Liver (tissue), 9 donors: ENCODE measurements around the gene USP24. TPM values are rescaled to one million over a fixed set of nuclear protein-coding genes. Genes with fewer than 3 reads are reported as not detected.

Experiments
- DNase-seq: peaks from one replicate; pipeline ENCODE4 v3.0.0-alpha.2; 2017; ENCODE audit warnings: low spot score
- H3K27ac ChIP-seq, 2 donors: one replicate each; pipeline ENCODE4 v1.7.0; 2013; ENCODE audit warnings: inconsistent platforms in 2 of 2, low read length in 2 of 2, control low read depth in 1 of 2, low read depth in 1 of 2, mild to moderate bottlenecking in 1 of 2
- H3K27me3 ChIP-seq, 4 donors: one replicate each; pipeline versions ENCODE4 v1.6.1 to v1.7.0; 2013; ENCODE audit warnings: low read length in 3 of 4, inconsistent platforms in 1 of 4, mild to moderate bottlenecking in 1 of 4, moderate library complexity in 1 of 4; ENCODE audit not compliant: control insufficient read depth in 4 of 4, insufficient read depth in 4 of 4
- H3K36me3 ChIP-seq, 4 donors: one replicate each; pipeline versions ENCODE4 v1.6.1 to v1.7.0; 2013; ENCODE audit warnings: low read length in 3 of 4, mild to moderate bottlenecking in 3 of 4, low read depth in 1 of 4, moderate library complexity in 1 of 4; ENCODE audit not compliant: control insufficient read depth in 4 of 4, insufficient read depth in 3 of 4
- H3K4me1 ChIP-seq, 4 donors: one replicate each; pipeline versions ENCODE4 v1.6.1 to v1.7.0; 2013; ENCODE audit warnings: low read length in 3 of 4, mild to moderate bottlenecking in 3 of 4, moderate library complexity in 1 of 4; ENCODE audit not compliant: control insufficient read depth in 4 of 4, insufficient read depth in 4 of 4
- H3K4me3 ChIP-seq, 3 donors: one replicate each; pipeline versions ENCODE4 v1.6.1 to v1.7.0; 2013; ENCODE audit warnings: low read length in 3 of 3, control low read depth in 1 of 3, low read depth in 1 of 3, mild to moderate bottlenecking in 1 of 3
- H3K9ac ChIP-seq, 2 donors: one replicate each; pipeline ENCODE4 v1.7.0; 2013; ENCODE audit warnings: low read length in 2 of 2, mild to moderate bottlenecking in 2 of 2, moderate library complexity in 2 of 2, control low read depth in 1 of 2, low read depth in 1 of 2
- H3K9me3 ChIP-seq, 4 donors: one replicate each; pipeline versions ENCODE4 v1.6.1 to v1.7.0; 2013; ENCODE audit warnings: low read length in 3 of 4; ENCODE audit not compliant: control insufficient read depth in 4 of 4
- EGR1 ChIP-seq, 2 donors: IDR thresholded peaks; 2 replicates each; pipeline ENCODE4 v1.6.1; 2016 to 2018; ENCODE audit warnings: antibody characterized with exemption in 2 of 2, low read depth in 2 of 2
- FOXA1 ChIP-seq: IDR thresholded peaks from 2 replicates; pipeline ENCODE4 v1.6.1; 2016; ENCODE audit warnings: antibody characterized with exemption
- FOXA2 ChIP-seq: IDR thresholded peaks from 2 replicates; pipeline ENCODE4 v1.6.1; 2016; ENCODE audit warnings: antibody characterized with exemption
- GABPA ChIP-seq, 2 donors: IDR thresholded peaks in 1 of 2; conservative IDR thresholded peaks in 1 of 2; 2 replicates each; pipeline ENCODE4 v1.6.1; 2016; ENCODE audit warnings: antibody characterized with exemption in 2 of 2, mild to moderate bottlenecking in 1 of 2, moderate library complexity in 1 of 2
- HNF4A ChIP-seq, 2 donors: conservative IDR thresholded peaks; 2 replicates each; pipeline ENCODE4 v1.6.1; 2016; ENCODE audit warnings: antibody characterized with exemption in 2 of 2, mild to moderate bottlenecking in 2 of 2
- HNF4G ChIP-seq: IDR thresholded peaks from 2 replicates; pipeline ENCODE4 v1.6.1; 2016; ENCODE audit warnings: antibody characterized with exemption
- JUND ChIP-seq, 2 donors: IDR thresholded peaks; 2 replicates each; pipeline ENCODE4 v1.6.1; 2016; ENCODE audit warnings: antibody characterized with exemption in 2 of 2
- NR2F2 ChIP-seq: IDR thresholded peaks from 2 replicates; pipeline ENCODE4 v1.6.1; 2016; ENCODE audit warnings: antibody characterized with exemption
- RAD21 ChIP-seq, 2 donors: IDR thresholded peaks; 2 replicates each; pipeline ENCODE4 v1.6.1; 2016; ENCODE audit warnings: antibody characterized with exemption in 2 of 2, mild to moderate bottlenecking in 2 of 2
- RXRA ChIP-seq, 2 donors: IDR thresholded peaks; 2 replicates each; pipeline ENCODE4 v1.6.1; 2017 to 2018; ENCODE audit warnings: antibody characterized with exemption in 2 of 2, mild to moderate bottlenecking in 1 of 2
- SP1 ChIP-seq: IDR thresholded peaks from 2 replicates; pipeline ENCODE4 v1.6.1; 2018; ENCODE audit warnings: antibody characterized with exemption, mild to moderate bottlenecking
- TAF1 ChIP-seq: conservative IDR thresholded peaks from 2 replicates; pipeline ENCODE4 v1.6.1; 2016; ENCODE audit warnings: antibody characterized with exemption, mild to moderate bottlenecking
- YY1 ChIP-seq: IDR thresholded peaks from 2 replicates; pipeline ENCODE4 v1.6.1; 2016; ENCODE audit warnings: antibody characterized with exemption, mild to moderate bottlenecking
- WGBS: extraction: QIAGEN DNeasy Blood & Tissue Kit; methylation state at CpG from one replicate; pipeline ENCODE4 v1.1.7; 2013; 5-methylcytosine and 5-hydroxymethylcytosine counted together
- polyA plus RNA-seq, 2 donors: library from polyadenylated mRNA; stranded (reverse) in 1 of 2; unstranded in 1 of 2; fragments of 200-250 nt in 1 of 2; fragments of >200 nt in 1 of 2; fragmentation: Nextera tagmentation in 1 of 2; extraction: Ambion mirVana in 1 of 2; gene quantifications; one replicate each; pipeline versions ENCODE4 v1.2.1 to v1.2.3, GENCODE V29; 2013 to 2015
- total RNA-seq, 2 donors: library from RNA; depleted of rRNA; stranded (reverse); fragments of >200 nt; gene quantifications; one replicate each; pipeline ENCODE4 v1.2.3, GENCODE V29; 2014
- TF ChIP-seq, protein P1 (sequence below): IDR thresholded peaks from 2 replicates; pipeline ENCODE4 v1.6.1; 2016; ENCODE audit warnings: antibody characterized with exemption
- TF ChIP-seq, protein P2 (sequence below): IDR thresholded peaks from 2 replicates; pipeline ENCODE4 v1.6.1; 2016; ENCODE audit warnings: antibody characterized with exemption
- TF ChIP-seq, protein P3 (sequence below): fragments of 150-350 bp; IDR thresholded peaks from 2 replicates; pipeline ENCODE4 v1.5.1; 2017; ENCODE audit warnings: improper control_type of control experiment, low read depth, low read length; ENCODE audit not compliant: missing input control
- TF ChIP-seq, protein P4 (sequence below): IDR thresholded peaks from 2 replicates; pipeline ENCODE4 v1.6.1; 2016; ENCODE audit warnings: antibody characterized with exemption
- donor health status: healthy.
- donor health status: healthy.
- donor health status: healthy.
- donor health status: healthy.
- donor health status: healthy.

Gene USP24
- total and polyA plus RNA-seq, 4 donors: 7.0 to 75.8 (median 20.3) TPM

DNA sequence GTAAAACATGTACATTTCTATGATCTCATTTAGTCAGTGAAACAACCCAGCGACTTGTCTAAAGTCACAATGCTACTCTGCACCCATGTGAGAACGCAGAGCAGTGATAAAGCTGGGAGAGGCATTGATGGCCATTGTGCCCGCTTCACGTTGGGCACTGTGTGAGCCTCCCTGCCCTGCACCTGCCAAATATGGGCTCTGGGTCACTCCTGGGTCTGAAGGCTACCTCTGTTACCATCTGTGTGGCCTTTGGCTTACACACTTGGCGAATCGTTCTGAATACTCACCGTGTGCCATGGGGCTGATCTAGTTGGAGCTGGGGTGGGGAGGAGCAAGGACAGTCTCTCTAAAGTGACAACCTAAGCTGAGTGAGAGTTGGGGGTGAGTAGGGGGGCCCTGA is 145.9 kb downstream of the USP24 start:
- no peaks in the 10 kb centered on the region for H3K9me3 ChIP-seq
- DNase-seq: no peak
- peaks cover 0 to 46% (median 39%) of the 10 kb centered on the region in 4 donors for H3K36me3 ChIP-seq
- no peak overlapping the region for H3K27ac ChIP-seq
- H3K4me3 ChIP-seq: no peak overlapping the region
- 48% methylated on average over 7 of the region's 7 CpGs for WGBS
- H3K4me1 ChIP-seq: peaks cover 7 to 52% (median 29%) of the 10 kb centered on the region in 4 donors
- no peaks in the 10 kb centered on the region for H3K27me3 ChIP-seq
- H3K9ac ChIP-seq: no peak overlapping the region
- TF ChIP-seq TAF1 (no peak), HNF4A (conservative IDR thresholded peaks at IDR 0.05) (peak; percentile 18 to 66), RXRA (IDR thresholded peaks at IDR 0.05) (peak; percentile 18 to 58), FOXA2 (no peak)
- TF ChIP-seq, protein P1, sequence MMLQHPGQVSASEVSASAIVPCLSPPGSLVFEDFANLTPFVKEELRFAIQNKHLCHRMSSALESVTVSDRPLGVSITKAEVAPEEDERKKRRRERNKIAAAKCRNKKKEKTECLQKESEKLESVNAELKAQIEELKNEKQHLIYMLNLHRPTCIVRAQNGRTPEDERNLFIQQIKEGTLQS: no peak

DNA sequence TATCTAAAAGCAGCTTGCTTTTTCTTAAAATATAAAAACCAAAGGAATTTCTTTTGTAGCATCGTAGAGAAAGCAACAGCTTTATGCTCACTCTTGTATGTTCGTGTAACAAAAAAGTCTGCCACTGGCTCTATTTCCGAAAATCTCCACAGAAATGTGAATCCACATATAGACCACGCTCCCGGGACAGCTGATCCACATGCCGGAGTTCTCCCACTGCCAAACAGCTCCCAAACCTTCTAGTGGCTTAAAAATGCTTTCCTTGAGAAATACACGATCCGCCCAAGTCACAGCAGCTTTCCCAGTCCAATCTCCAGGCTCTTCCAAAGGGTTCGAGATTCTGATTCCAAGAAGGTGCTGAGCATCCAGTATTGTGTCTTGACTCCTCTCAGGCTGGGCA is 146.5 kb downstream of the USP24 start:
- TF ChIP-seq NR2F2 (no peak), SP1 (no peak), EGR1 (IDR thresholded peaks at IDR 0.05; ENCODE audit: low read depth in 2 of 2) (no peak), GABPA (IDR thresholded peaks at IDR 0.05 in 1 of 2, conservative IDR thresholded peaks at IDR 0.05 in 1 of 2) (no peak), TAF1 (no peak), FOXA2 (no peak), FOXA1 (no peak), HNF4A (conservative IDR thresholded peaks at IDR 0.05) (no peak), RAD21 (IDR thresholded peaks at IDR 0.05) (no peak), RXRA (IDR thresholded peaks at IDR 0.05) (no peak), JUND (IDR thresholded peaks at IDR 0.05) (no peak), HNF4G (no peak)
- TF ChIP-seq, protein P2, sequence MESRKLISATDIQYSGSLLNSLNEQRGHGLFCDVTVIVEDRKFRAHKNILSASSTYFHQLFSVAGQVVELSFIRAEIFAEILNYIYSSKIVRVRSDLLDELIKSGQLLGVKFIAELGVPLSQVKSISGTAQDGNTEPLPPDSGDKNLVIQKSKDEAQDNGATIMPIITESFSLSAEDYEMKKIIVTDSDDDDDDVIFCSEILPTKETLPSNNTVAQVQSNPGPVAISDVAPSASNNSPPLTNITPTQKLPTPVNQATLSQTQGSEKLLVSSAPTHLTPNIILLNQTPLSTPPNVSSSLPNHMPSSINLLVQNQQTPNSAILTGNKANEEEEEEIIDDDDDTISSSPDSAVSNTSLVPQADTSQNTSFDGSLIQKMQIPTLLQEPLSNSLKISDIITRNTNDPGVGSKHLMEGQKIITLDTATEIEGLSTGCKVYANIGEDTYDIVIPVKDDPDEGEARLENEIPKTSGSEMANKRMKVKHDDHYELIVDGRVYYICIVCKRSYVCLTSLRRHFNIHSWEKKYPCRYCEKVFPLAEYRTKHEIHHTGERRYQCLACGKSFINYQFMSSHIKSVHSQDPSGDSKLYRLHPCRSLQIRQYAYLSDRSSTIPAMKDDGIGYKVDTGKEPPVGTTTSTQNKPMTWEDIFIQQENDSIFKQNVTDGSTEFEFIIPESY: no peak
- TF ChIP-seq, protein P3, sequence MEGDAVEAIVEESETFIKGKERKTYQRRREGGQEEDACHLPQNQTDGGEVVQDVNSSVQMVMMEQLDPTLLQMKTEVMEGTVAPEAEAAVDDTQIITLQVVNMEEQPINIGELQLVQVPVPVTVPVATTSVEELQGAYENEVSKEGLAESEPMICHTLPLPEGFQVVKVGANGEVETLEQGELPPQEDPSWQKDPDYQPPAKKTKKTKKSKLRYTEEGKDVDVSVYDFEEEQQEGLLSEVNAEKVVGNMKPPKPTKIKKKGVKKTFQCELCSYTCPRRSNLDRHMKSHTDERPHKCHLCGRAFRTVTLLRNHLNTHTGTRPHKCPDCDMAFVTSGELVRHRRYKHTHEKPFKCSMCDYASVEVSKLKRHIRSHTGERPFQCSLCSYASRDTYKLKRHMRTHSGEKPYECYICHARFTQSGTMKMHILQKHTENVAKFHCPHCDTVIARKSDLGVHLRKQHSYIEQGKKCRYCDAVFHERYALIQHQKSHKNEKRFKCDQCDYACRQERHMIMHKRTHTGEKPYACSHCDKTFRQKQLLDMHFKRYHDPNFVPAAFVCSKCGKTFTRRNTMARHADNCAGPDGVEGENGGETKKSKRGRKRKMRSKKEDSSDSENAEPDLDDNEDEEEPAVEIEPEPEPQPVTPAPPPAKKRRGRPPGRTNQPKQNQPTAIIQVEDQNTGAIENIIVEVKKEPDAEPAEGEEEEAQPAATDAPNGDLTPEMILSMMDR: no peak
- TF ChIP-seq, protein P4, sequence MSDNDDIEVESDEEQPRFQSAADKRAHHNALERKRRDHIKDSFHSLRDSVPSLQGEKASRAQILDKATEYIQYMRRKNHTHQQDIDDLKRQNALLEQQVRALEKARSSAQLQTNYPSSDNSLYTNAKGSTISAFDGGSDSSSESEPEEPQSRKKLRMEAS: no peak
- Histone ChIP-seq H3K27ac (no peak overlapping the region), H3K4me1 (peaks cover 10 to 58% (median 34%) of the 10 kb centered on the region in 4 donors), H3K4me3 (no peak overlapping the region), H3K9me3 (no peaks in the 10 kb centered on the region), H3K27me3 (no peaks in the 10 kb centered on the region), H3K36me3 (peaks cover 0 to 44% (median 37%) of the 10 kb centered on the region in 4 donors), H3K9ac (no peak overlapping the region)
- 97% methylated on average over 9 of the region's 9 CpGs for WGBS
- DNase-seq: no peak

DNA sequence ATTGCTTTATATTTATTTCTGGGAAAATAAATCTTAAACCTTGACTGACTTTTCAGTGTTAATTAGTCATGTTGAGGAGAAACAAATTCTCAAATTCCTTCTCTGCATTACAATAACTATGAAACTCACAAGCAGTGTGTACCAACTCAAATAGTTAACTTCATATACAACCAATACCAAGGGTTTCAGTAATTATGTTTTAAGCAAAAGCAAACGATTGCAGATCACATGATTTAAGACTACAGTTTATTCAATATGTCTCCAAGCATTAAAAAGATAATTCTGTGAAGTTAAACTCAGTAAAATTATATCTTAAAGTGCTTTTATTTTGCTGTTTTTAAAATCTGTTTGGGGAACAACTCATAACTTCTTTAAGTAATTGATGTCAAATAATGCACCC is 147.2 kb downstream of the USP24 start:
- peaks cover 3 to 37% (median 33%) of the 10 kb centered on the region in 4 donors for H3K36me3 ChIP-seq
- 68% methylated on average over 1 of the region's 1 CpG for WGBS

More for the DNA sequence above, 147.2 kb downstream of the USP24 start:
- no peaks in the 10 kb centered on the region for H3K9me3 ChIP-seq
- no peak for TF ChIP-seq RXRA (IDR thresholded peaks at IDR 0.05)
- no peak for TF ChIP-seq SP1
- no peak for TF ChIP-seq YY1
- no peak overlapping the region for H3K4me3 ChIP-seq
- H3K9ac ChIP-seq: no peak overlapping the region
- peaks cover 14 to 66% (median 36%) of the 10 kb centered on the region in 4 donors for H3K4me1 ChIP-seq
- H3K27ac ChIP-seq: no peak overlapping the region
- DNase-seq: no peak
- no peaks in the 10 kb centered on the region for H3K27me3 ChIP-seq
